WERI-Rb-1 (cell line): ENCODE measurements around the gene FAT2.
"Not testable (repeated sequence)": the region's sequence is repeated elsewhere in the genome, so short reads cannot be mapped to it uniquely, and the experiment has no call there.

Experiments used
- DNase-seq: peaks from one replicate; pipeline ENCODE4 v3.0.0-alpha.2; 2020
- H3K27ac ChIP-seq: fragments of 250-450 bp; sonication (Bioruptor Pico); 2 replicates; pipeline ENCODE4 v1.5.1; 2020; ENCODE audit warnings: mild to moderate bottlenecking, moderate library complexity
- H3K27me3 ChIP-seq: fragments of 250-450 bp; sonication (Bioruptor Pico); 2 replicates; pipeline ENCODE4 v1.5.1; 2021; ENCODE audit warnings: mild to moderate bottlenecking, low read depth, moderate library complexity; ENCODE audit not compliant: insufficient read depth, severe bottlenecking
- H3K36me3 ChIP-seq: fragments of 250-450 bp; sonication (Bioruptor Pico); 2 replicates; pipeline ENCODE4 v1.5.1; 2020; ENCODE audit warnings: mild to moderate bottlenecking, moderate library complexity
- H3K4me3 ChIP-seq: 2 replicates; pipeline ENCODE4 v1.5.1; 2011; ENCODE audit warnings: low read depth, mild to moderate bottlenecking, control low read depth, low read length
- H3K9me3 ChIP-seq: fragments of 250-450 bp; sonication (Bioruptor Pico); 2 replicates; pipeline ENCODE4 v1.5.1; 2021; ENCODE audit warnings: mild to moderate bottlenecking, moderate library complexity; ENCODE audit not compliant: severe bottlenecking
- TF ChIP-seq, protein P1 (sequence below): IDR thresholded peaks from 2 replicates; pipeline ENCODE4 v1.5.1; 2011; ENCODE audit warnings: low read depth, mild to moderate bottlenecking, control low read depth, inconsistent platforms, low read length

FAT2 gene

DNA sequence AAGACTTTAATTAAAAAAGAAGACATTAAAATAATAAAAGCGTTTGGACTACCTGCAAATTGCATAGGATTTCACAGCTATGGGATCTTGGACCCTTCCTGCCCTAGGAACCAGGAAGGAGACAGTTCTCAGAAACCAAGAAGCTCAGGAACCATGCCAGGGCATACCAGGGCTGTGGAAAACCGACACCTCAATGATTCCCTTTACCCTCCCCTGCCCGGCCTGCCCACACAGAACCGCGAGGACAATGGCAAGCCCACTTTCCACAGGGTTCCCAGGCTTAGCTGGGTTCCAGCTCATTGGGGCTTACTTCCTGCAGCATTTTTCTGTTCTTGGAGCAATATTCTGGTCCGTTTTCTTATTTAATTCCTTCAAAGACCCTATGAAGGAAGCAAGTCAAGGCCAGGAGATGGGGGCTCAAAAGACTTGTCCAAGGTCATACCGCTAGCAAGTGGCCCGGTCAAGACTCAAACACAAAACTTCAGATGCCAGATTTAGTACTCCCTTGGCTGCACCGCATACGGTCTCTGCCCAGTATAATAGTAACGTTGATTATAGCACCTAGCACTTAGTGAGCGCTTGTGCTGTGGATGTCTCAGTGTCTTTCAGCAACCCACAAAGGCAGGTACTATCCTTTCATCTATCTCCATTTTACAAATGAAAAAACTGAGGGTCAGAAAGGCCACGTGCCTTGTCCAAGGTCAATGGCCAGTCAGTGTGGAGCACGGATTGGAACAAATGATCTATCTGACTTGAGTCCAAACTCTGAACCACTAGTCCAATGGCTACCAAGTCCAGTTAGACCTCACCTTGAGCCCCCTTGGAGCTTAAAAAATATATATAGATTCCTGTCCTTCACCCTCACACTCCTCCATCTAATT lies 6.8 kb downstream of the FAT2 start:
- Histone ChIP-seq H3K36me3 (no peaks in the 10 kb centered on the region), H3K27me3 (no peaks in the 10 kb centered on the region), H3K4me3 (no peak overlapping the region), H3K9me3 (no peaks in the 10 kb centered on the region), H3K27ac (no peak overlapping the region)
- TF ChIP-seq, protein P1, sequence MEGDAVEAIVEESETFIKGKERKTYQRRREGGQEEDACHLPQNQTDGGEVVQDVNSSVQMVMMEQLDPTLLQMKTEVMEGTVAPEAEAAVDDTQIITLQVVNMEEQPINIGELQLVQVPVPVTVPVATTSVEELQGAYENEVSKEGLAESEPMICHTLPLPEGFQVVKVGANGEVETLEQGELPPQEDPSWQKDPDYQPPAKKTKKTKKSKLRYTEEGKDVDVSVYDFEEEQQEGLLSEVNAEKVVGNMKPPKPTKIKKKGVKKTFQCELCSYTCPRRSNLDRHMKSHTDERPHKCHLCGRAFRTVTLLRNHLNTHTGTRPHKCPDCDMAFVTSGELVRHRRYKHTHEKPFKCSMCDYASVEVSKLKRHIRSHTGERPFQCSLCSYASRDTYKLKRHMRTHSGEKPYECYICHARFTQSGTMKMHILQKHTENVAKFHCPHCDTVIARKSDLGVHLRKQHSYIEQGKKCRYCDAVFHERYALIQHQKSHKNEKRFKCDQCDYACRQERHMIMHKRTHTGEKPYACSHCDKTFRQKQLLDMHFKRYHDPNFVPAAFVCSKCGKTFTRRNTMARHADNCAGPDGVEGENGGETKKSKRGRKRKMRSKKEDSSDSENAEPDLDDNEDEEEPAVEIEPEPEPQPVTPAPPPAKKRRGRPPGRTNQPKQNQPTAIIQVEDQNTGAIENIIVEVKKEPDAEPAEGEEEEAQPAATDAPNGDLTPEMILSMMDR = no peak
- DNase-seq = no peak

DNA sequence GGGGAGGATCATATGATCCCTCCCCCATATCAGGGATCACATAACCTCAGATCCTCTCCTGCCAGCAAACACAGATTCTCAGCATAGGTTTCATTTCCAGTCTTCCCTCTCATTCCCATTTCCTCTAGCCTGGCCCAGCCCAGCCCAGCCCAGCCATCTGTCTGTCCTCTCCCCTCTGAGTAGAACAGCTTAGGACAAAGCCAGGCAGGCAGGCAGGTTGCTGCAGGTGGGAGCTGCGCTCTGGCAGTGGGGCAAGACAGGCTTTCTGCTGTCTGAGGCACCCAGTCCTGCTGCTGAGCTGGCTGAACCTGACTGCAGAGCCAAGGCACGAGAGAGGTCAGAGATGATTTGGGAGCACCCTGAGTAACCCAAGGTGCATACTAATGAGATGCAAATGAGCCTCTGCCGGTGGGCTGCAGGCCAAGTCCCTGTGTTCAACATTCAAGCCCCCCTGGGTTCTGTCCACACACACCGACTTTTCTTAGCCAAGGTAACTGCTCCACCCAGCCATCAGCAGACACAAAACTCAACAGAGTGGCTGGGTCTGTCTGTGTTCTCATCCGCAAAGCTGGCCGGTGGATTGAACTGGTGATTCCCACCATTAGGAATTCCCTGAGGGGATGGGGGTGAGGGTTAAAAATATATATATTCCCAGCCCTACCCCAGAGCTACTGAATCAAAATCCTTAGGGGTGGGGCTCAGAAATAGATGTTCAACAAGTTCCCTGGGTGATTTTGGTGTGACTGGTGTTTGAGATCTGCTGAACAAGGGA lies 9.1 kb downstream of the FAT2 start:
- TF ChIP-seq, protein P1 = no peak
- no peaks in the 10 kb centered on the region for H3K9me3 ChIP-seq
- no peak overlapping the region for H3K4me3 ChIP-seq
- H3K36me3 ChIP-seq = no peaks in the 10 kb centered on the region
- peak overlapping the region; percentile 42 for H3K27ac ChIP-seq
- DNase-seq = peak; percentile 85
- H3K27me3 ChIP-seq = no peaks in the 10 kb centered on the region

DNA sequence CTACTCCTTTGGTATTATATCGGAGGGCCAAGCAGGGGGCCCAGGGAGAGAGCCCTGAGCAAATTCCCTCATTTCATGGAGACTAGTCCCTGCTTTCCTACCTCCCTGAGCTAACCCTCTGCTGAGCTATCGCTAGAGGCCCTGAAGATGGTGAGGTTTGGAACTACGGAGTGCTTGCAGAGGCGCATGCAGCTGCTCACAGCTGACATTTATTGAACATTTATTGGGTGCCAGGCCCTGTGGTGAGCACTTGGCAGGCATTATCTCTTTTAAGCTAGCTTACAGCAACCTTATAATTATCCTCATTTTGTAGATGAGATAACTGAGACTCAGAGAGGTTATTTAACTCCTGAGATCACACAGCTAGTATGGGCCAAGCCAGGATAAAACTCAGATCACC lies 9.8 kb downstream of the FAT2 start:
- H3K27me3 ChIP-seq = no peaks in the 10 kb centered on the region
- no peaks in the 10 kb centered on the region for H3K36me3 ChIP-seq
- H3K9me3 ChIP-seq = no peaks in the 10 kb centered on the region
- no peak for DNase-seq
- peak overlapping the region; percentile 42 for H3K27ac ChIP-seq
- H3K4me3 ChIP-seq = no peak overlapping the region
- TF ChIP-seq, protein P1 = no peak

DNA sequence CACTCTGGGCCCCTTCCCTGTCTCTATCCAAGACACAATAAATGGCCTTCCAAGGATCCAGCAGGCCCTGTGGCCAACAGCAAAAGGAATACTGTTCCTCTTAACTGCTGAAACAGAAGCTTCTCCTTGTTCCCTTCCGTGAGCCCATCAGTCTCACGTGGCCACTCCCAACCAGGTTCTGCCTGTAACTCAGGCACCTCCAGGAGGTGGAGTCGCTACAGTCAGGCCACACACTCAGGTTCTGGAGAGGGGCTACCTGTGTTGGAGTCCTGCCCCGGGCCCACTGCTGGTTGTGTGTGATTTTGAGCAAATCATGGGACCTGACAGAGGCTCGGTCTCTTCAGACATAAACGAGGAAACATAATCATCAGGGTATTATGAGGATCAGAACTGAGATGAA lies 10.3 kb downstream of the FAT2 start:
- DNase-seq = no peak
- TF ChIP-seq, protein P1 = no peak
- H3K4me3 ChIP-seq = no peak overlapping the region
- no peak overlapping the region for H3K27ac ChIP-seq
- H3K27me3 ChIP-seq = no peaks in the 10 kb centered on the region
- no peaks in the 10 kb centered on the region for H3K36me3 ChIP-seq
- no peaks in the 10 kb centered on the region for H3K9me3 ChIP-seq

DNA sequence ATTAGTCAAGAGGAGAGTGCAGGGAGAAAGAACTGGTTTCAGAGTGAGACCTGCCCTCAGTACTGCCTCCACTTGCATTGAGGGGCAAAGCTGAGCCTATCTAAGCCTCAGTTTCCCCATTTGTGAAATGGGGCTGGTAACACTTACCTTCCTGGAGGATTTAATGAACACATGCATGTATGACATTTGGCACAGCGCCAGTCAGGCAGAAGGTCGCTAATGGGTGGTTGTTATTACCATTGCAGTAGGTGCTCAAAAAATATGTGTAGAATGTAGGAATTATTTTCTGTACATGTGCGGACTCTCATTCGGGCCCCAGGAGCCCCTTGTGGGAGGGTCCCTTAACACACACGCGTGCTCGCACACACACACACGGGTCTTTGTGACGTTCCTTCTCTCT lies 10.9 kb downstream of the FAT2 start:
- no peak overlapping the region for H3K4me3 ChIP-seq
- no peaks in the 10 kb centered on the region for H3K36me3 ChIP-seq
- DNase-seq = no peak
- H3K9me3 ChIP-seq = no peaks in the 10 kb centered on the region
- H3K27ac ChIP-seq = no peak overlapping the region
- TF ChIP-seq, protein P1 = no peak
- H3K27me3 ChIP-seq = no peaks in the 10 kb centered on the region

DNA sequence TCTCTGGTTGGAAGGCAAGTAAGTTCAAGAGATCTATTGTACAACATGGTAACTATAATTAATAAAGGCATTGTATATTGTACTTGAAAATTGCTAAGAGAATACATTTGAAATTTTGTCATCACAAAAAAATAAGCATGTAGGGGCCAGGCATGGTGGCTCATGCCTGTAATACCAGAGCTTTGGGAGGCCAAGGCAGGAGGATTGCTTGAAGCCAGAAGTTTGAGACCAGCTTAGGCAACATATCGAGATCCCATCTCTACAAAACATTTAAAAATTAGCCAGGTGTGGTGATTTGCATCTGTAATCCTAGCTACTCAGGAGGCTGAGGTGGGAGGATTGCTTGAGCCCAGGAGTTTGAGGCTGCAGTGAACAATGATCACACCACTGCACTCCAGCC lies 12.0 kb downstream of the FAT2 start:
- H3K9me3 ChIP-seq, H3K27ac ChIP-seq, H3K36me3 ChIP-seq, H3K27me3 ChIP-seq, H3K4me3 ChIP-seq, DNase-seq: not testable (repeated sequence)
